Activated CD4-positive, alpha-beta T cell treated with anti-CD3 and anti-CD28 coated beads, Interleukin-2, amount 50 U/mL, for 1 hour (primary cell): ENCODE results near the gene PLAC9.
A peak's percentile ranks its signal among the peaks of the same experiment; 100 is the strongest.

Experiments
- DNase-seq: peaks from one replicate; pipeline ENCODE4 v3.0.0-alpha.2; 2020

Gene PLAC9

GRCh38 chr10:80161321-80162083 is 29.0 kb downstream of the PLAC9 start:
- DNase-seq, result no peak

DNA sequence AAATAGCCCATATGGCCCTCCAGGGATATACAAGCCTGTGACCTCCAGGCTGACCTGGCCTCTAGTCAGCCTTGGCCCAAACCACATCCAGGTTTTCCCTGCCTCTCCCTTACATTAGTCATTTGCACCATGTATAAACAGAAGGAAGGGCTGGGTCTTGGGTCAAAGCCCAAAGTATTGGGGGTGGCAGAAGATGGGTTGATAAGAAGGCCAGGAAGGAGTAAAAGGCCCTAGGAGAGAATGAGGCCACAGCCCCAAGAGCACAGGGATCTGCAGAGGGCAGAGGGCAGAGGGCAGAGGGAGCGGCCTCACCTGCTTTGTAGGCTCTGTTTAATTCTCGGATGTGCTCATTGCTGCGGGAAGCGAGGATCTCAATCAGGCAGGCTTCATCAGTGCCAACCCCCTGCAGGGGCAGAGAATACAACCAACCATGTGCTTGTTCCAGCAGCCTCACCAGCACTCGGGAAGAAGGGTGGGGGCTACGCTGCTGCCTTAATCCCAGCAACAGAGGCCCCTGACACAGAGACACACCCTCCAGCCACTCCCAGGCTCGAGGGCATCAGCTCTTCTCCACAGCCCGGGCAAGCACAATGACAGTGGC is 31.3 kb downstream of the PLAC9 start:
- no peak for DNase-seq

DNA sequence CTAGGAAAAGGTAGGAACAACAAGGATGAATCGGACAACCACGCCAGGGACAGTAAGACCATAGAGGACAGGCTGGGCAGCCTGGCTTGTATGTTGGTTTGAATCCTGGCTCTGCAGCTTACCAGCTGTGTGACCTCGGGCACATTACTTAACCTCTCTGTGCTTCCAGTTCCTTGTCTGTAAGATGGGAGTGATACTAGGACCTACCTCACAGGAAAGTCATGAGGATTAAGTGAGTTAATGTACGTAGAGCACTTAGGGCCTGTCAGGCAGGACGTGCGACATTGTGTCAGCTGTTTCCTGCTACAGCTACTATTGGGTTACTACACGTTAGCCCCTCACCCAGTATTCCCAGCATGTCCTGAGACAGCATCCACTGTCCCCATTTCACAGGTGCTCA is 32.1 kb downstream of the PLAC9 start:
- no peak for DNase-seq

DNA sequence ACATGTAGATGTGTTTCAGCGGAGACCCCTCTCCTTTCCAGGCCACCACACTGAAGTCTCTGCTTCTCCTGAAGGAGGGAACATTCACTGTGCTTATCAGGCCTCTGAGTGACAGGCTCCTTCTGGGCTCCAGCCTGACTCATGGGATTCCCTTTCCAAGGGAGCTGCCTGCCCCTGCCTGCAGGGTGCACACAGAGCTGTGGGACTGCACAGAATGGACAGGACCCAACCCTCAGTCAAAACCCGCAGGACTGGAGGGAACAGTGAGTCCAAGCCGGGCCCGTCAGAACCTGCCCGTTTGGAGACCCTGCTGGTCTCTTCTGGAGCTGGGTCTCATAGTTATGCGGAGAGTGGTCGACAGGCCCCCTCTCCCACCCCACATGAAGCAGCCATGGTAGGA is 32.6 kb downstream of the PLAC9 start:
- DNase-seq, result no peak

- no peak for DNase-seq
Measured at GRCh38 chr10:80166581-80167470, 34.3 kb downstream of the PLAC9 start.

- no peak for DNase-seq
Measured at GRCh38 chr10:80167471-80168161, 35.1 kb downstream of the PLAC9 start.

GRCh38 chr10:80168162-80168511 is 35.6 kb downstream of the PLAC9 start:
- no peak for DNase-seq

DNA sequence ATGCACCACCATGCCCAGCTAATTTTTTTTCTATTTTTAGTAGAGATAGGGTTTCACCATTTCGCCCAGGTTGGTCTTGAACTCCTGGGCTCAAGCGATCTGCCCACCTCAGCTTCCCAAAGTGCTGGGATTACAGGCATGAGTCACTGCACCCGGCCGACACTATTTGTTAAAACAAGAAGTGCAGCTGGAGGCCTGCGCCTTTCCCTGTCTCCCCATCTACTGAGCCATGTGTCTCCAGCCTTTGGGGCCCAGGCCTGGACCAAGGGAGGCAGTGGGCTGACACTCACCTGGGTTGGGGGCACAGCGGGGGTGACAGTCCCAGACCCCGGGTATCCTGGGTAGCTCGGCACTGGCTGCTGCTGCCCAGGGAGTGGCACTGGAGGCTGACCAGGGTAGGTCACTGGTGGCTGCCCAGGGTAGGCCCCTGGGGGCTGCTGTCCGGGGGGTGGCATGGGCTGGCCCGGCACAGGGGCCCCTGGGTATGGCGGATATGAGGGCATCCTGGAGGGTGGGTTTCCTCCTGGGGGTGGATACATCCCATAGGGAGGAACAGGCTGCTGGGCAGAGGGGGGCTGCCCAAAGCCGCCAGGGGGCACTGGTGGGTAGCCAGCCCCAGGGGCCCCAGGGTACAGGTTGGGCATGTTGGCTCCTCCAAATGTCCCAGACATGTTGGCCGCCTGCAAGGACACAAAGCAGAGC is 36.3 kb downstream of the PLAC9 start:
- peak; percentile 17 for DNase-seq

DNA sequence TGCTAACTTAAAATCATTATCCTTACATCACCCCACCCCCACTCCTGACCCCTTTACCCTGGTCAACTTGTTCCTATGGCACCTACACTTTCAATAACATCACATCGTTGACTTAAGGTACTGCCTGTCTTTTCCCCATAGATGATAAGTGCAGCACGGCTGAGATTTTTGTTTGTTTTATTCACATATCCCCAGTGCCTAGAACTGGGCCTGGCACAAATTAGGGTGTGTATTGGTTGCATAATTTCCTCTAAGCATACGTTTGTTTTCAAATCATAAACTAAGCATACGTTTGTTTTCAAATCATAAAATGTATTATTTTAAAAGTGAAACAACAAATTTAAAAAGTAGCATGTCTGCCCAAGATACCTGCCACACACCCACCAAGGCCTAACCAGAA is 37.5 kb downstream of the PLAC9 start:
- DNase-seq, result no peak

DNA sequence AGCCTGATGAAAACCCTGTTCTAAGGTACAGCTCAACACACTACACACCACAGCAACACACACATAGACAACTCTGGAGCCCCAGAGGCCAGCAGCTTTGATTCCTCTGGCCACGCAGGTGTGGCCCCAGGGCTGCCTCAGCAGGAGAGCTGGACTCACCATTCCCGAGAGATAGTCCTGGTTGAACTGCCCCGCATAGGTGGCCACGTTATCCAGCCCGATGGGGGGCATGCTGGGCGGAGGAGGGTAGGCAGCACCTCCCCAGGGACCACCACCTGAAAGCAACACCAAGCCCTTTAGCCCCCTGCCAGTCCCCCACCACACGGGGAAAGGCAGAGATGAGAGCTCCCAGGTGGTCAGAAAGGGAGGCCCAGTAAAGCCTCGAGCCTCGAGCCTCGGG is 38.1 kb downstream of the PLAC9 start:
- no peak for DNase-seq

- no peak for DNase-seq
Measured at GRCh38 chr10:80171248-80171660, 38.7 kb downstream of the PLAC9 start.

- DNase-seq, result no peak
Measured at GRCh38 chr10:80172896-80173295, 40.4 kb downstream of the PLAC9 start.

DNA sequence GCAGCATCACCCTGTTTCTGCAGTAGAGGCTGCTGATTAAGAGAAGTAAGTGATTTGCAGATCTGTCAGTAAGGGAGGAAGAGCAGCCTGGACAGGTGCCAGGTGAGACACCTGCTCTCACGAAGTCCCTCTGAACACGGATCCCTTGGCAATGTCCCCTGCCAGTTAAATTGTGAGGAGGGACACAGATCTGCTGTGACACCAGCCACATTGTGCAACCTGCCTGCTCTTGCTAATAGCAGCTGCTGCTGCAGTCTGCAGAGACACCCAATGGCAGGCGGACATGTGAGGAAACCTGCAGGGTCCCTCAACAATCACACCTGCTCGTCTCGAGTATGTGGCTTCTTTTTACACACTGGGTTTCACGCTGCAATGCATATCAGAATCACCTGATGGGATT is 40.9 kb downstream of the PLAC9 start:
- no peak for DNase-seq

- no peak for DNase-seq
Measured at GRCh38 chr10:80174641-80175395, 42.3 kb downstream of the PLAC9 start.

- DNase-seq, result no peak
Measured at GRCh38 chr10:80176526-80176925, 44.0 kb downstream of the PLAC9 start.

DNA sequence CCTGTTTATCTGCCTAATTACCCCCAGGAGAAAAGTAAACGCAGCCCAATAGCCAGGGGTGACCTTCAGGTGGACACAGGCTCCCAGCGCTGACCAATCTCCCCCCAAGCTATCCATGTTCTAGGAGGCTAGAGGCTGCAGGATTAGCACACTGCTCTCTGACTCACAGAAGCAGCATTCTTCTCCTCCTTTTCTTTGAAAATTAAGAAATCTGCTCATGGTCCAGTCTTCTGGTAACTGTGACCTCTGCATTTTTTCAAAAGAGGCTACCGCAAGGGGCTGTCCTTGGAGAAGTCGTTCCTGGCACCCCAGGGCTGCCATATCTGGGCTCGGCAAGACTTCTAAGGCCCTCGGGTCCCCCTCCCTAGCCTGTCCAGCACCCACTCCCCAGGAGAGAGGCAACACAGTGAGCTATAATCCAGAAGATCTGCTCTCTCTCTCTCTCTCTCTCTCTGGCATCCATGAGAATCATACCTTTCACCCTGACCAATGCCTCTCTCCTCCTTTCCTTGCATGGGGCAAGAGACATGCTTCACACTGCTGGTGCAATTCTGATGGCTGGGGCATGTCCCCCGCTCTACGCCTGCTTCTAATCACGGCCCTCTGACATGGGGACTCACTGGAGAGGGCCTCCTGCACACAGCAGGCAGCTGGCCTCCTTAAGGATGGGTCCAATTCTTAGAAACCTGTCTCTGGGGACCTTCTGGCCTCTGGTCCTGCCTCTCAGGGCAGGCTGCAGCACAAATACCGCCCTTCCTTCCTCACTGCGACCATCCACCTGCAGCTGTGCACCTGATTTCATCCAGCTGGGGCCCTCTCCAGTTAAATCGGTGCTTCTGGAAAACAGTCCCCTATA is 45.5 kb downstream of the PLAC9 start:
- DNase-seq, result no peak

GRCh38 chr10:80182986-80183385 is 50.5 kb downstream of the PLAC9 start:
- DNase-seq, result no peak

DNA sequence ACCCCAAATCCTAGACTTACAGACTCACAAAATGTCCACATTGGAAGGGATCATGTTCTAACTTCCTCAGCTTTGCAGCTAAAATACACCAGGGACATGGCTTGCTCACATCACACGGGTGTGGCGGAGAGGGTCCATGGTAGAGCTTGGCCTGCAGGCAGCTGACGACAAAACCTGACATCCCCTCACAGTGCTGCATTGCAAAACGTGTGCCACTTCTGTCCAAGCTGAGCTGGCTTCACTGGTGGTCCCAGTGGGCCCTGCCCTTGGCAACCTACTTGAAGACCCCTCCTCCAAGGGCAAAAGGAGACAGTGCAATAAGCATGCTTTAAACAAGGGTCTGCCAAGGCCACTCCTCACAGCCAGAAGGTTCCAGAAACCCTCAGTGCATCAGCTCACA is 50.9 kb downstream of the PLAC9 start:
- DNase-seq, result no peak

DNA sequence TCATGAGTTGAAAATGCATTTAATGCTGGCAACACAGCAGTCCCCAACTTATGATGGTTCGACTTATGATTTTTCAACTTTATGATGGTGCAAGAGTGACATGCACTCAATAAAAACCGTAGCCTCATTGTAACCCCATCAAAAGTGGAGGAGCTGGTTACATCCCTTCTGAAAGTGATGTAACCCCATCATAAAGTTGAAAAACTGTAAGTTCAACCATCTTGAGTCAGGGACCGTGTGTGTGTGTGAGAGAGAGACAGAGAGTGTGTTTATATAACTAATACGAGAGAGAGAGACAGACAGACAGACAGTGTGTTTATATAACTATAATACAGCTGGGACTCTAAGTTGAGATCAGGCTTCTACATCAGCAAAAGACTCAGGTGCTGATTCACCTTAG is 51.8 kb downstream of the PLAC9 start:
- DNase-seq, result no peak

- DNase-seq, result no peak
Measured at GRCh38 chr10:80185578-80186299, 53.2 kb downstream of the PLAC9 start.
